K562 (cell line): Measurements from ENCODE around the gene CAPZB. TPM values are rescaled to one million over a fixed set of nuclear protein-coding genes. Genes with fewer than 3 reads are reported as not detected.
A peak's percentile ranks its signal among the peaks of the same experiment; 100 is the strongest.

Experiments
- ATAC-seq: fragments of 200-7000 bp; cut with Tn5 transposase; 3 replicates; pipeline ENCODE4 v1.9.1; 2020; ENCODE audit warnings: moderate library complexity
- BruUV-seq: library from RNA; stranded (reverse); fragments of 400-500 nt; replicated peaks from 2 replicates; lab custom pipeline; 2021; lab: Mats Ljungman, UMichigan
- CTCF ChIA-PET: fragments of 300-600 bp; formaldehyde crosslinking; extraction: SDS; loops from one replicate; lab custom pipeline; 2021; ENCODE audit warnings: low intra/inter-chr PET ratio; lab: Yijun Ruan, JAX
- POLR2A ChIA-PET: fragments of 300-600, 350-650 bp; sonication (Branson Sonifier 250); formaldehyde crosslinking; extraction: SDS; loops from one replicate; lab custom pipeline; 2021; ENCODE audit warnings: antibody characterized with exemption, inconsistent platforms; lab: Yijun Ruan, JAX
- DNase-seq, 4 experiments: peaks; one replicate each; pipeline versions ENCODE4 v3.0.0 to v3.0.0-alpha.2; 2011 to 2018; ENCODE audit warnings: low spot score in 3 of 4, mixed read lengths in 3 of 4; ENCODE audit errors: extremely low read depth in 1 of 4
- FAIRE-seq: peaks from 2 replicates; lab custom pipeline; 2011; peaks lifted over from hg19 to GRCh38; lab: Jason Lieb, UNC
- H2AFZ ChIP-seq: 2 replicates; pipeline ENCODE4 v1.6.0; 2011; ENCODE audit warnings: low read depth, low read length, control low read depth, inconsistent platforms
- H3K27ac ChIP-seq: fragments of 200-600 bp; 3 replicates; pipeline ENCODE4 v1.8.0; 2011; ENCODE audit warnings: low read depth, mild to moderate bottlenecking, control low read depth, inconsistent platforms, low read length, moderate library complexity, mixed read lengths; ENCODE audit errors: extremely low read depth
- H3K27me3 ChIP-seq, 2 experiments: fragments of 300-600 bp in 1 of 2; 2 replicates in 1 of 2; 3 replicates in 1 of 2; pipeline versions ENCODE4 v1.6.0 to v1.8.0; 2011; ENCODE audit warnings: inconsistent platforms in 2 of 2, low read length in 2 of 2, mild to moderate bottlenecking in 1 of 2, mixed read lengths in 1 of 2, moderate library complexity in 1 of 2; ENCODE audit not compliant: control insufficient read depth in 2 of 2, insufficient read depth in 2 of 2
- H3K36me3 ChIP-seq: fragments of 300-600 bp; 3 replicates; pipeline ENCODE4 v1.8.0; 2011; ENCODE audit warnings: mild to moderate bottlenecking, low read length, inconsistent platforms; ENCODE audit not compliant: control insufficient read depth, insufficient read depth
- H3K4me1 ChIP-seq, 2 experiments: fragments of 200-600 bp in 1 of 2; replicated peaks in 1 of 2; 2 replicates in 1 of 2; 3 replicates in 1 of 2; pipeline versions ENCODE4 v1.5.1 to v1.8.0; 2011; ENCODE audit warnings: inconsistent platforms in 2 of 2, low read length in 2 of 2, mild to moderate bottlenecking in 1 of 2, mixed read lengths in 1 of 2, moderate library complexity in 1 of 2; ENCODE audit not compliant: control insufficient read depth in 2 of 2, insufficient read depth in 2 of 2
- H3K4me2 ChIP-seq: 2 replicates; pipeline ENCODE4 v1.6.1; 2011; ENCODE audit warnings: low read length, control low read depth, inconsistent platforms, mixed read lengths; ENCODE audit not compliant: insufficient read depth
- H3K4me3 ChIP-seq: fragments of 200-600 bp; sonication (generic), shearing (Covaris generic); 2 replicates; pipeline ENCODE4 v1.5.1; 2016; ENCODE audit warnings: control low read depth, inconsistent platforms
- H3K79me2 ChIP-seq: fragments of 200-600 bp; 3 replicates; pipeline ENCODE4 v1.8.0; 2011; ENCODE audit warnings: low read length, inconsistent platforms; ENCODE audit not compliant: control insufficient read depth, insufficient read depth
- H3K9ac ChIP-seq, 2 experiments: 2 replicates each; pipeline versions ENCODE4 v1.6.0 to v1.6.1; 2011; ENCODE audit warnings: low read depth in 2 of 2, low read length in 2 of 2, control low read depth in 1 of 2, inconsistent platforms in 1 of 2, mild to moderate bottlenecking in 1 of 2, mixed read lengths in 1 of 2; ENCODE audit not compliant: insufficient read depth in 1 of 2
- H3K9me1 ChIP-seq: one replicate; pipeline ENCODE4 v1.6.0; 2011; ENCODE audit warnings: inconsistent platforms, mild to moderate bottlenecking, low read length, moderate library complexity; ENCODE audit not compliant: control insufficient read depth, insufficient read depth
- H3K9me3 ChIP-seq: replicated peaks from 2 replicates; pipeline ENCODE4 v1.5.1; 2011; ENCODE audit warnings: low read depth, low read length, inconsistent platforms; ENCODE audit not compliant: control insufficient read depth, insufficient read depth
- H4K20me1 ChIP-seq: replicated peaks from 2 replicates; pipeline ENCODE4 v1.6.1; 2011; ENCODE audit warnings: low read length, inconsistent platforms, mixed read lengths; ENCODE audit not compliant: control insufficient read depth, insufficient read depth
- LARP7 ChIP-seq: fragments of 450-650 bp; IDR thresholded peaks from 2 replicates; pipeline ENCODE4 v1.6.1; 2016
- POU5F1 ChIP-seq: fragments of 150-350 bp; IDR thresholded peaks from 2 replicates; pipeline ENCODE4 v1.6.1; 2014; ENCODE audit warnings: borderline replicate concordance, low read length, low read depth, mild to moderate bottlenecking; ENCODE audit not compliant: partially characterized antibody
- RBM15 ChIP-seq: fragments of 200-400 bp; formaldehyde crosslinking; IDR thresholded peaks from 2 replicates; pipeline ENCODE4 v1.6.1; 2018; ENCODE audit warnings: mild to moderate bottlenecking, low read length, moderate library complexity; ENCODE audit not compliant: insufficient read depth
- SREBF2 ChIP-seq: sonication (generic); formaldehyde crosslinking; IDR thresholded peaks from 2 replicates; pipeline ENCODE4 v1.4.0; 2020; ENCODE audit warnings: mild to moderate bottlenecking, missing genetic modification reagents
- ZBTB8A ChIP-seq: fragments of 450-650 bp; IDR thresholded peaks from 2 replicates; pipeline ENCODE4 v1.6.1; 2018; ENCODE audit warnings: mild to moderate bottlenecking, moderate library complexity; ENCODE audit not compliant: partially characterized antibody
- WGBS: fragments of 100-300 bp; shearing (Covaris generic); methylation state at CpG from one replicate; pipeline ENCODE4 v1.1.6; 2016; ENCODE audit warnings: low coverage, mixed read lengths; ENCODE audit not compliant: insufficient coverage; ENCODE audit errors: missing lambda C conversion rate; 5-methylcytosine and 5-hydroxymethylcytosine counted together
- in situ Hi-C: fragments of 300-500 bp; cut with MboI; formaldehyde crosslinking; loops from 4 replicates; pipeline ENCODE4 v1.15.0; 2018; ENCODE audit warnings: inconsistent platforms, mixed read lengths
- intact Hi-C: fragments of 100-400 bp; cut with micrococcal nuclease; formaldehyde crosslinking; loops from 2 replicates; pipeline ENCODE4 v1.14.2; 2022
- polyA plus RNA-seq, 8 experiments: library from polyadenylated mRNA; depleted of rRNA in 4 of 8; stranded (reverse) in 5 of 8; unstranded in 3 of 8; fragments of >200 nt; fragmentation: Nextera tagmentation in 2 of 8; fragmentation: Illumina TruSeq in 1 of 8; extraction: Ambion mirVana in 2 of 8; extraction: Trizol in 1 of 8; gene quantifications; 2 replicates each; pipeline versions ENCODE4 v1.2.1 to v1.2.3, GENCODE V29; 2011 to 2014; ENCODE audit warnings: inconsistent platforms in 1 of 8, missing spikeins in 1 of 8
- total RNA-seq, 7 experiments: library from RNA; depleted of rRNA in 6 of 7; stranded (reverse); fragments of >200 nt in 6 of 7; fragmentation: Illumina TruSeq in 2 of 7; extraction: Trizol in 2 of 7; gene quantifications; 2 replicates each; pipeline versions ENCODE4 v1.2.1 to v1.2.3, GENCODE V29; 2011 to 2021; ENCODE audit warnings: low replicate concordance in 1 of 7
- TF ChIP-seq, protein P1 (sequence below): sonication (generic); formaldehyde crosslinking; IDR thresholded peaks from 2 replicates; pipeline ENCODE4 v1.8.0; 2022; ENCODE audit warnings: mild to moderate bottlenecking, missing genetic modification reagents, borderline replicate concordance
- TF ChIP-seq, protein P2 (sequence below): sonication (generic); formaldehyde crosslinking; IDR thresholded peaks from 2 replicates; pipeline ENCODE4 v1.9.0; 2022; ENCODE audit warnings: mild to moderate bottlenecking, missing genetic modification reagents

The CAPZB gene
- total and polyA plus RNA-seq, 9 of the 15 experiments (the other 6 are each of a cell fraction or from before 2014, with no cell fraction given): 57.6 to 297 (median 125) TPM

DNA sequence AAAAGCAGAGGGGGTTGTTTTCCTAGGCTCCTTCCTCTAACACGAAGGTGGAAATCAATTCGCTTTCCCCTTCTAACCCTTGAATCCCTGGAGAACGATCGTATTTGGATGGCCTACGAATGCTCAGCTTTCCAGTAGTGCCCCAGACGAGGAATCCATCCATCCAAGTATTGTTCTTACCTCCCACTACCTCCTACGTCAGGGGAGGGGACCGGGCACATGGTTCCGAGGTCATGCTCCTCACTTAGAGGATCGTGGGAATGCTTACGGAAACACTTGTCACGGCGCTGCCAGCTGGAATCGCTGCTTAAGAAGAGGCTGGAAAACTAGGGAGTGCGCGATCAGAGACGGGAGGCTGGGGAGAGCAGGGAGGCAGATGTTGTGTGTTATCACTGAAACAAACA is 47.4 kb downstream of the CAPZB start:
- no TSS peak for BruUV-seq
- DNase-seq (no peak), ATAC-seq (no peak), FAIRE-seq (no peak)
- Histone ChIP-seq H3K9ac (no peak overlapping the region), H3K79me2 (peaks cover 86% of the 10 kb centered on the region), H3K9me1 (no peaks in the 10 kb centered on the region), H4K20me1 (peaks cover 50% of the 10 kb centered on the region), H3K36me3 (peaks cover 32% of the 10 kb centered on the region), H2AFZ (no peak overlapping the region), H3K9me3 (no peaks in the 10 kb centered on the region), H3K4me2 (no peak overlapping the region), H3K4me3 (no peak overlapping the region), H3K4me1 (peaks cover 15 to 20% of the 10 kb centered on the region in 2 experiments), H3K27ac (no peak overlapping the region), H3K27me3 (no peaks in the 10 kb centered on the region)
- in situ Hi-C loops: no loop called here
- intact Hi-C loops: no loop called here
- TF ChIP-seq, protein P1, sequence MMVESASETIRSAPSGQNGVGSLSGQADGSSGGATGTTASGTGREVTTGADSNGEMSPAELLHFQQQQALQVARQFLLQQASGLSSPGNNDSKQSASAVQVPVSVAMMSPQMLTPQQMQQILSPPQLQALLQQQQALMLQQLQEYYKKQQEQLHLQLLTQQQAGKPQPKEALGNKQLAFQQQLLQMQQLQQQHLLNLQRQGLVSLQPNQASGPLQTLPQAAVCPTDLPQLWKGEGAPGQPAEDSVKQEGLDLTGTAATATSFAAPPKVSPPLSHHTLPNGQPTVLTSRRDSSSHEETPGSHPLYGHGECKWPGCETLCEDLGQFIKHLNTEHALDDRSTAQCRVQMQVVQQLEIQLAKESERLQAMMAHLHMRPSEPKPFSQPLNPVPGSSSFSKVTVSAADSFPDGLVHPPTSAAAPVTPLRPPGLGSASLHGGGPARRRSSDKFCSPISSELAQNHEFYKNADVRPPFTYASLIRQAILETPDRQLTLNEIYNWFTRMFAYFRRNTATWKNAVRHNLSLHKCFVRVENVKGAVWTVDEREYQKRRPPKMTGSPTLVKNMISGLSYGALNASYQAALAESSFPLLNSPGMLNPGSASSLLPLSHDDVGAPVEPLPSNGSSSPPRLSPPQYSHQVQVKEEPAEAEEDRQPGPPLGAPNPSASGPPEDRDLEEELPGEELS (CRISPR knock-in tag): no peak
- TF ChIP-seq SREBF2 (no peak), ZBTB8A (no peak), POU5F1 (no peak), RBM15 (no peak), LARP7 (no peak)
- TF ChIP-seq, protein P2, sequence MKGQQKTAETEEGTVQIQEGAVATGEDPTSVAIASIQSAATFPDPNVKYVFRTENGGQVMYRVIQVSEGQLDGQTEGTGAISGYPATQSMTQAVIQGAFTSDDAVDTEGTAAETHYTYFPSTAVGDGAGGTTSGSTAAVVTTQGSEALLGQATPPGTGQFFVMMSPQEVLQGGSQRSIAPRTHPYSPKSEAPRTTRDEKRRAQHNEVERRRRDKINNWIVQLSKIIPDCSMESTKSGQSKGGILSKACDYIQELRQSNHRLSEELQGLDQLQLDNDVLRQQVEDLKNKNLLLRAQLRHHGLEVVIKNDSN (CRISPR knock-in tag): 0 out of 2 replicates have a peak, but pooled peaks have one; percentile 5
- POLR2A ChIA-PET: interaction anchor here (0.6 to 1.2 kb wide), 8 partner anchors 9 to 147 kb away, joined by 3 to 4 read pairs (median 3); no protein-coding TSS in a partner anchor
- WGBS: 94% methylated on average over 17 of the region's 17 CpGs
- CTCF ChIA-PET: no interaction called here
